KMS-11 (cell line): ENCODE measurements around the gene ZSWIM6.

Source experiments
- H2AFZ ChIP-seq: fragments of 200-600 bp; sonication (generic); 2 replicates; pipeline ENCODE4 v1.6.1; 2016; ENCODE audit warnings: antibody characterized with exemption, mixed run types, low read depth
- H3K27ac ChIP-seq: fragments of 200-600 bp; sonication (generic); 2 replicates; pipeline ENCODE4 v1.6.1; 2016; ENCODE audit warnings: mild to moderate bottlenecking, mixed run types
- H3K27me3 ChIP-seq: fragments of 200-600 bp; sonication (generic); 2 replicates; pipeline ENCODE4 v1.6.1; 2017; ENCODE audit warnings: mild to moderate bottlenecking, low read depth, mixed run types, moderate library complexity; ENCODE audit not compliant: insufficient read depth
- H3K36me3 ChIP-seq: fragments of 200-600 bp; sonication (generic); 2 replicates; pipeline ENCODE4 v1.6.1; 2017; ENCODE audit warnings: mild to moderate bottlenecking, mixed run types; ENCODE audit not compliant: insufficient read depth
- H3K4me1 ChIP-seq: fragments of 200-600 bp; sonication (generic); 2 replicates; pipeline ENCODE4 v1.6.1; 2016; ENCODE audit warnings: mild to moderate bottlenecking, low read depth, mixed run types; ENCODE audit not compliant: poor library complexity, severe bottlenecking
- H3K4me2 ChIP-seq: fragments of 200-600 bp; sonication (generic); 2 replicates; pipeline ENCODE4 v1.7.0; 2016; ENCODE audit warnings: mild to moderate bottlenecking, mixed run types
- H3K4me3 ChIP-seq: fragments of 200-600 bp; sonication (generic); IDR thresholded peaks from 2 replicates; pipeline ENCODE4 v1.6.1; 2017; ENCODE audit warnings: low read depth, low read length, mixed read lengths; ENCODE audit not compliant: insufficient read depth
- H3K79me2 ChIP-seq: fragments of 200-600 bp; sonication (generic); 2 replicates; pipeline ENCODE4 v1.6.1; 2016; ENCODE audit warnings: low read depth, mixed run types; ENCODE audit not compliant: insufficient read depth
- H3K9ac ChIP-seq: fragments of 200-600 bp; sonication (generic); 2 replicates; pipeline ENCODE4 v1.6.1; 2016; ENCODE audit warnings: mild to moderate bottlenecking, mixed run types
- H4K20me1 ChIP-seq: fragments of 200-600 bp; sonication (generic); 2 replicates; pipeline ENCODE4 v1.6.1; 2016; ENCODE audit warnings: mild to moderate bottlenecking, mixed run types; ENCODE audit not compliant: insufficient read depth
- TF ChIP-seq, protein P1 (sequence below): fragments of 200-600 bp; sonication (generic); conservative IDR thresholded peaks from 2 replicates; pipeline ENCODE4 v1.6.1; 2017; ENCODE audit warnings: low read depth, mild to moderate bottlenecking, antibody characterized with exemption, low read length, moderate library complexity, mixed read lengths

Gene ZSWIM6

GRCh38 chr5:61536922-61537321, 204.9 kb downstream of the ZSWIM6 start:
- Histone ChIP-seq H3K9ac (no peak overlapping the region), H3K79me2 (no peaks in the 10 kb centered on the region)
- TF ChIP-seq, protein P1, sequence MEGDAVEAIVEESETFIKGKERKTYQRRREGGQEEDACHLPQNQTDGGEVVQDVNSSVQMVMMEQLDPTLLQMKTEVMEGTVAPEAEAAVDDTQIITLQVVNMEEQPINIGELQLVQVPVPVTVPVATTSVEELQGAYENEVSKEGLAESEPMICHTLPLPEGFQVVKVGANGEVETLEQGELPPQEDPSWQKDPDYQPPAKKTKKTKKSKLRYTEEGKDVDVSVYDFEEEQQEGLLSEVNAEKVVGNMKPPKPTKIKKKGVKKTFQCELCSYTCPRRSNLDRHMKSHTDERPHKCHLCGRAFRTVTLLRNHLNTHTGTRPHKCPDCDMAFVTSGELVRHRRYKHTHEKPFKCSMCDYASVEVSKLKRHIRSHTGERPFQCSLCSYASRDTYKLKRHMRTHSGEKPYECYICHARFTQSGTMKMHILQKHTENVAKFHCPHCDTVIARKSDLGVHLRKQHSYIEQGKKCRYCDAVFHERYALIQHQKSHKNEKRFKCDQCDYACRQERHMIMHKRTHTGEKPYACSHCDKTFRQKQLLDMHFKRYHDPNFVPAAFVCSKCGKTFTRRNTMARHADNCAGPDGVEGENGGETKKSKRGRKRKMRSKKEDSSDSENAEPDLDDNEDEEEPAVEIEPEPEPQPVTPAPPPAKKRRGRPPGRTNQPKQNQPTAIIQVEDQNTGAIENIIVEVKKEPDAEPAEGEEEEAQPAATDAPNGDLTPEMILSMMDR: no peak

GRCh38 chr5:61538722-61539501, 206.9 kb downstream of the ZSWIM6 start:
- H3K27me3 ChIP-seq: no peaks in the 10 kb centered on the region
- no peak overlapping the region for H3K4me3 ChIP-seq
- H3K9ac ChIP-seq: no peak overlapping the region
- no peak overlapping the region for H3K27ac ChIP-seq
- H3K4me2 ChIP-seq: no peak overlapping the region
- peaks cover 4% of the 10 kb centered on the region; the same call in 1 of the 2 replicates for H3K36me3 ChIP-seq
- H4K20me1 ChIP-seq: no peaks in the 10 kb centered on the region
- TF ChIP-seq, protein P1: no peak
- H2AFZ ChIP-seq: no peak overlapping the region
- no peaks in the 10 kb centered on the region for H3K79me2 ChIP-seq
- H3K4me1 ChIP-seq: peaks cover 12% of the 10 kb centered on the region

More at GRCh38 chr5:61536922-61537321, 204.9 kb downstream of the ZSWIM6 start:
- peaks cover 14% of the 10 kb centered on the region for H3K4me1 ChIP-seq
- H3K4me2 ChIP-seq: no peak overlapping the region
- no peak overlapping the region for H3K27ac ChIP-seq
- no peak overlapping the region for H2AFZ ChIP-seq
- no peaks in the 10 kb centered on the region for H4K20me1 ChIP-seq
- H3K27me3 ChIP-seq: no peaks in the 10 kb centered on the region
- H3K4me3 ChIP-seq: no peak overlapping the region
- no peaks in the 10 kb centered on the region; the same call in 1 of the 2 replicates for H3K36me3 ChIP-seq

DNA sequence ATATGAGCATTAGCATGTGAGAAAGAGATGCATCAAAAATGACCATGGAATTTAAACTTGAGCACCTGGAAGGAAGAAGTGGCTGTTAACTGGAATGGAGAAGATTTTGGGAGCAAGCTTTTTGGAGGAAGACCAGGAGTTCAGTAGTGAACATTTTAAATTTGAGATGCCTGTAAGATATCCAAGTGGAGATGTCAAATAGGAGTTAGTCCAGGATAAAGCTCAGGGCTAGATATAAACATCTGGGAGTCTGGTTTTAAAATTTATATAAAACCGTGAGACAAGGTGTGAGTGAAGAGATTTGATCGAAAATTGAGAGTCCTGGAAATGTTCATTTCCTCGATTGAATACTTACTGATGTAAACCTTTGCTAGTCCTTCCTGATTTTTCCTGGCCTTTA, 217.5 kb downstream of the ZSWIM6 start:
- Histone ChIP-seq H3K9ac (no peak overlapping the region), H3K4me2 (no peak overlapping the region), H3K4me1 (no peaks in the 10 kb centered on the region), H3K4me3 (no peak overlapping the region), H3K27me3 (no peaks in the 10 kb centered on the region), H3K36me3 (no peaks in the 10 kb centered on the region), H2AFZ (no peak overlapping the region), H3K27ac (no peak overlapping the region), H3K79me2 (no peaks in the 10 kb centered on the region), H4K20me1 (no peaks in the 10 kb centered on the region)
- TF ChIP-seq, protein P1: no peak

DNA sequence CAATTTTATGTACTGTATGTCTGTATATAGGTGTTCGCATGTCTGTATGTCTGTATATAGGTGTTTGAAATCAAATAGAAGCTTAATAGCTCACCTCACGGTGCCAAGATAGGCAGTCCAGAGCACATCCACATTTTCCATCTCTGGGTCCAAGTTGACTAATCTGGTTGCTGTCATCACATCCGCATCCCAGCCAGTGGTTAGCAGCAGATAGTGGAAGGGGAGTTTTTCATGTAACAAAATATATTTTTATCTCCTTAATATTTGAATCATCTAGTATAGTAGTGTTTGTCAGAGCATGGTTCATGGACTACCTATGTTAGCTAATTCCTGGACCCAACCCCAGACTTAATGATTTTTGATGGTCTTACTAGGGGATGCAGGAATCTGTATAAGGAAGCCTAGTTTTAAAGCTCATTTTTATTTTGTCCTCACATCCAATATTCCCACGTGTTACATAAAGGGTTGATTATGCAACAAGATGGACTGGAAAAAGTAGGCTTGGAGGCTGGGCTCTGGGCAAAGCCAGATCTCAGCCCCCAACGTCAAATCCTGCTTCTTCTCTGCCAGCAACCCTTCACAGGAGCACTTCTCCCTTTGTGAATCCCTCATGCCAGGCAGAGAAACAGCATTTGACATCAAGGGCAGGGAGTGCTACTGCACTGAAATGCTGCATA, 219.7 kb downstream of the ZSWIM6 start:
- H4K20me1 ChIP-seq: no peaks in the 10 kb centered on the region
- H3K4me2 ChIP-seq: no peak overlapping the region
- H3K36me3 ChIP-seq: no peaks in the 10 kb centered on the region
- TF ChIP-seq, protein P1: no peak
- H3K4me1 ChIP-seq: no peaks in the 10 kb centered on the region
- no peak overlapping the region for H2AFZ ChIP-seq
- H3K4me3 ChIP-seq: no peak overlapping the region
- no peaks in the 10 kb centered on the region for H3K79me2 ChIP-seq
- H3K27me3 ChIP-seq: no peaks in the 10 kb centered on the region
- no peak overlapping the region for H3K9ac ChIP-seq
- no peak overlapping the region for H3K27ac ChIP-seq
